Uterus (tissue), 4 donors: ENCODE results near the gene EHD3. TPM values are rescaled to one million over a fixed set of nuclear protein-coding genes. Genes with fewer than 3 reads are reported as not detected.

Experiments used
- DNase-seq, 2 donors: peaks; one replicate each; pipeline ENCODE4 v3.0.0-alpha.2; 2019 to 2020
- H3K27ac ChIP-seq, 2 donors: fragments of 200-600 bp; sonication (generic); 1 replicate in 1 of 2; 2 replicates in 1 of 2; pipeline ENCODE4 v1.5.1; 2016 to 2018
- H3K27me3 ChIP-seq, 2 donors: fragments of 200-600 bp; sonication (generic); one replicate each; pipeline ENCODE4 v1.5.1; 2018 to 2019; ENCODE audit warnings: control low read depth in 1 of 2
- H3K36me3 ChIP-seq, 2 donors: fragments of 200-600 bp; sonication (generic); one replicate each; pipeline ENCODE4 v1.5.1; 2019; ENCODE audit warnings: control low read depth in 1 of 2
- H3K4me1 ChIP-seq, 2 donors: fragments of 200-600 bp; sonication (generic); one replicate each; pipeline ENCODE4 v1.5.1; 2018 to 2019; ENCODE audit warnings: control low read depth in 1 of 2
- H3K4me3 ChIP-seq, 2 donors: fragments of 200-600 bp; sonication (generic); 1 replicate in 1 of 2; 2 replicates in 1 of 2; pipeline ENCODE4 v1.5.1; 2018 to 2019; ENCODE audit warnings: mild to moderate bottlenecking in 1 of 2
- H3K9me3 ChIP-seq, 2 donors: fragments of 200-600 bp; sonication (generic); one replicate each; pipeline ENCODE4 v1.5.1; 2019; ENCODE audit warnings: control low read depth in 1 of 2
- CTCF ChIP-seq, 4 experiments: fragments of 200-600 bp in 2 of 4; fragments of 450-650 bp in 2 of 4; sonication (generic) in 2 of 4; IDR thresholded peaks; one replicate each; pipeline ENCODE4 v1.5.1; 2016 to 2019; ENCODE audit warnings: antibody characterized with exemption in 4 of 4, mild to moderate bottlenecking in 2 of 4, moderate library complexity in 1 of 4
- POLR2A ChIP-seq, 2 donors: fragments of 450-650 bp; IDR thresholded peaks; one replicate each; pipeline ENCODE4 v1.6.1; 2016; ENCODE audit warnings: antibody characterized with exemption in 2 of 2, mild to moderate bottlenecking in 1 of 2, moderate library complexity in 1 of 2
- intact Hi-C: fragments of 100-400 bp; cut with DNase I; formaldehyde crosslinking; loops from one replicate; pipeline ENCODE4 v1.15.1; 2023; ENCODE audit warnings: low total_unique reads
- total RNA-seq, 4 donors: library from RNA; depleted of rRNA in 3 of 4; stranded (reverse); fragments of >200 nt in 3 of 4; gene quantifications; one replicate each; pipeline versions ENCODE4 v1.1.0 to v1.2.4, GENCODE V29; 2014 to 2023
- donor health status: DM: yes; HTN: yes; CAD: no.

Gene EHD3
- total RNA-seq, 4 donors from 2014 or later = 2.6 to 13.1 (median 4.8) TPM

DNA sequence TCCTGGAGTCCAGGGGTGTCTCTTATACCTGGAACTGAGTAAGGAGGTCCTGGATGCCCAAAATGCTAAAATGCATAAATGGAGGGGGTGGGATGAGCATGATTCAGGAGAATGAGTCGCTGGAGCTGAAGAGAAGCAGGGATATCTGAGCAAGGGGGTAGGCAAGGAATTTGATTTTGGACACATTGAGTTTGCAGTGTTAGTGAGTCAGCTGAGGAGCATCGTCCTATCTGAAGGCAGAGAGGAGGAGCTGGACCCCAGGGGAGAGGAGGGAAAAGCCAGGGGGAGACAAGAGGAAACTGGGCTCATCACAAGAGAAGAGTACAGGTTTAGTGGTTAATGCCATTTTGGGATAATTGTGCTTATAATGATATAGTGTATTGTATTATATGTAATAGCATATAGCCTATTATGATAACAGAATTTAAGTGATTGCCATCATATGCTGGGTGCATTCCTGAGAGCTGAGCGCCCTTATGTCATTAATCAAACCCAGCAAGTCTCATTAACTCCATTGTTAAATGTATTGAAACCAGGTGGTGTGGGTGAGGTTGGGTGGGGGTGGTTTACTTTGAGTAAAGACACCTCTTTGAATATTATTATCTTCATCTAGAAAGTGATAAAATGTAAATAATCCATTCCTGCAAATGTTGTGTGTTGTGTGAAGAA lies 12.4 kb downstream of the EHD3 start:
- DNase-seq = no peak
- intact Hi-C loops = no loop called here
- Histone ChIP-seq H3K4me1 (no peaks in the 10 kb centered on the region), H3K4me3 (no peak overlapping the region), H3K27me3 (no peaks in the 10 kb centered on the region), H3K27ac (no peak overlapping the region), H3K36me3 (no peaks in the 10 kb centered on the region), H3K9me3 (no peaks in the 10 kb centered on the region)
- TF ChIP-seq POLR2A (IDR thresholded peaks at IDR 0.05) = no peak
- no peak for TF ChIP-seq CTCF (IDR thresholded peaks at IDR 0.05)

GRCh38 chr2:31247711-31248110 lies 13.8 kb downstream of the EHD3 start:
- DNase-seq = no peak
- Histone ChIP-seq H3K4me1 (no peaks in the 10 kb centered on the region), H3K36me3 (no peaks in the 10 kb centered on the region), H3K9me3 (no peaks in the 10 kb centered on the region), H3K27me3 (no peaks in the 10 kb centered on the region), H3K27ac (no peak overlapping the region), H3K4me3 (no peak overlapping the region)
- no peak for TF ChIP-seq CTCF (IDR thresholded peaks at IDR 0.05)
- no peak for TF ChIP-seq POLR2A (IDR thresholded peaks at IDR 0.05)
- intact Hi-C loops = no loop called here

- H3K4me3 ChIP-seq = no peak overlapping the region
- no peaks in the 10 kb centered on the region for H3K36me3 ChIP-seq
- TF ChIP-seq POLR2A (IDR thresholded peaks at IDR 0.05) = no peak
- TF ChIP-seq CTCF (IDR thresholded peaks at IDR 0.05) = no peak
- intact Hi-C loops = no loop called here
- H3K4me1 ChIP-seq = no peaks in the 10 kb centered on the region
- DNase-seq = no peak
- H3K27me3 ChIP-seq = no peaks in the 10 kb centered on the region
- H3K27ac ChIP-seq = no peak overlapping the region
- no peaks in the 10 kb centered on the region for H3K9me3 ChIP-seq
Measured at GRCh38 chr2:31248139-31248538, 14.2 kb downstream of the EHD3 start.

DNA sequence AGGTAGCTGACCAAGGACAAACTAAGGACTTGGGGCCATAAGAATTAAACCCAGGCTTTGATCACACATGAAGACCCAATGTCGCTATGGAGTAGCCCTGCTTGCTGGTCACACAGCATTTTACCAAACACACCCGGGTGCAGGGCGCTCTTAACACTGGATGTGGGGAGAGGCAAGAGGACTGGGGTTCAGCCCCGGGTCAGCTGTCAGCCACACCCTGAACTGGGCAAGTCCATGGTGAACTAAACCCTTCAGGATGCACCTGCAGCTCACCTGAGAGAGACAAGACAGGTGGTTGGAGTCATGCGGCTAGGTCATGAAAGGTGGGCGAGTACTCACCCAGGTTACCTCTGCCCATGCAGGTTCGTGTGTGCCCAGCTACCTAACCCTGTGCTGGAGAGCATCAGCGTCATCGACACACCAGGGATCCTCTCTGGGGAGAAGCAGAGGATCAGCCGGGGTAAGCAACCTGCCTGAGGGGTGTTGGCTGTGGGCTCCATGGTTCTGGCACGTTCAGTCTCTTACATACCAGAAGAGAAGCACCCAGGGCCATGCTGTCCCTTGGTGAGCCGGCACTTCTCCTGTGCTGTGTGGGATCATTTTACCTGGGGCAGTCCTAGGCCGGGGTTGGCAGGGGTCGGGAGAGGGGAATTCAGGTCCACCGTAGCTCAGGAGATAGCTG lies 15.2 kb downstream of the EHD3 start:
- Histone ChIP-seq H3K27ac (no peak overlapping the region), H3K9me3 (no peaks in the 10 kb centered on the region), H3K27me3 (no peaks in the 10 kb centered on the region), H3K4me1 (no peaks in the 10 kb centered on the region), H3K36me3 (no peaks in the 10 kb centered on the region), H3K4me3 (no peak overlapping the region)
- no peak for DNase-seq
- intact Hi-C loops = no loop called here
- TF ChIP-seq CTCF (IDR thresholded peaks at IDR 0.05) (no peak), POLR2A (IDR thresholded peaks at IDR 0.05) (no peak)

DNA sequence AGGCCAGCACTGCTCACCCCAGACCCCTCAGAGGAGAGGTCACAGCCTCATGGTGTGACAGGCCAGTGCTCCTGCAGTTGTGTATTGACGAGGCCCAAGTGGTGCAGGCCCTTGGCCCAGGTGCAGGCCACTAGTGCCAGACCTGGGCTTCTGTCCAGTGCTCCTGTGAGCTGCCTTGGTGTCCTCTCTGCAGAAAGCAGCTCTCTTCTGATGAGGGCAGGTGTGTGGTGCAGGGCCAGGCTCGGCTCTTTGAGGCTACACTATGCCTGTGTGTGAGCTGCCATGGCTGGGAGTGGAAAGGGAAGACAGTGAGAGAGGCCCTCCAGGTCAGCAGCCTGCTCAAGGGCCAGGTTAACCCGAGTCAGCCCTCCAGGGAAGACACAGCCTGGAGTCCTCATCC lies 17.1 kb downstream of the EHD3 start:
- DNase-seq = no peak
- no peaks in the 10 kb centered on the region for H3K27me3 ChIP-seq
- H3K9me3 ChIP-seq = no peaks in the 10 kb centered on the region
- TF ChIP-seq POLR2A (IDR thresholded peaks at IDR 0.05) (no peak), CTCF (IDR thresholded peaks at IDR 0.05) (no peak)
- H3K36me3 ChIP-seq = no peaks in the 10 kb centered on the region
- intact Hi-C loops = no loop called here
- no peak overlapping the region for H3K4me3 ChIP-seq
- no peaks in the 10 kb centered on the region for H3K4me1 ChIP-seq
- H3K27ac ChIP-seq = no peak overlapping the region
